Heart right ventricle (tissue), 16 donors: ENCODE data around the gene POLD1. TPM values are rescaled to one million over a fixed set of nuclear protein-coding genes. Genes with fewer than 3 reads are reported as not detected.

ENCODE experiments used
- ATAC-seq, 8 donors: fragments of 200-7000 bp; cut with Tn5 transposase; one replicate each; pipeline ENCODE4 v1.9.1; 2020; ENCODE audit warnings: mild to moderate bottlenecking in 8 of 8, moderate library complexity in 8 of 8, moderate number of reproducible peaks in 1 of 8
- DNase-seq, 2 donors: peaks; one replicate each; pipeline ENCODE4 v3.0.0-alpha.2; 2020
- H3K27ac ChIP-seq, 10 donors: fragments of 200-600 bp; sonication (generic) in 2 of 10; one replicate each; pipeline versions ENCODE4 v1.5.0 to v1.8.0; 2020 to 2022; ENCODE audit warnings: mild to moderate bottlenecking in 3 of 10
- H3K27me3 ChIP-seq, 7 donors: fragments of 200-600 bp; one replicate each; pipeline ENCODE4 v1.8.0; 2021 to 2022; ENCODE audit warnings: mild to moderate bottlenecking in 2 of 7
- H3K36me3 ChIP-seq, 9 donors: fragments of 200-600 bp; sonication (generic) in 1 of 9; one replicate each; pipeline versions ENCODE4 v1.5.0 to v1.8.0; 2020 to 2022; ENCODE audit warnings: mild to moderate bottlenecking in 2 of 9
- H3K4me1 ChIP-seq, 9 donors: fragments of 200-600 bp; sonication (generic) in 1 of 9; one replicate each; pipeline versions ENCODE4 v1.5.0 to v1.8.0; 2020 to 2022; ENCODE audit warnings: mild to moderate bottlenecking in 4 of 9
- H3K4me3 ChIP-seq, 10 donors: fragments of 200-600 bp; sonication (generic) in 2 of 10; one replicate each; pipeline versions ENCODE4 v1.5.0 to v1.8.0; 2020 to 2022; ENCODE audit warnings: mild to moderate bottlenecking in 7 of 10, moderate library complexity in 2 of 10
- H3K9me3 ChIP-seq, 11 donors: fragments of 200-600 bp in 10 of 11; sonication (generic) in 2 of 11; one replicate each; pipeline versions ENCODE4 v1.5.0 to v1.8.0; 2013 to 2022; ENCODE audit warnings: mild to moderate bottlenecking in 2 of 11, control low read depth in 1 of 11, moderate library complexity in 1 of 11
- WGBS, 2 donors: extraction: QIAGEN DNeasy Blood & Tissue Kit; methylation state at CpG; one replicate each; pipeline ENCODE4 v1.1.7; 2013; ENCODE audit warnings: inconsistent platforms in 1 of 2; 5-methylcytosine and 5-hydroxymethylcytosine counted together
- intact Hi-C, 10 donors: fragments of 100-400 bp; cut with DNase I; formaldehyde crosslinking; loops; one replicate each; pipeline versions ENCODE4 v1.11.1 to v1.14.2; 2022
- polyA plus RNA-seq, 2 donors: library from polyadenylated mRNA; stranded (reverse); fragments of 200-250 nt; gene quantifications; one replicate each; pipeline ENCODE4 v1.2.3, GENCODE V29; 2013
- total RNA-seq, 10 donors: library from RNA; stranded (reverse); fragmentation: NEBNext Ultra II Directional in 3 of 10; extraction: Animal tissue kit (Norgen Biotek cat#: 25700) in 3 of 10; gene quantifications; one replicate each; pipeline versions ENCODE4 v1.2.1 to v1.2.4, GENCODE V29; 2021 to 2023
- TF ChIP-seq, protein P1 (sequence below), 9 donors: fragments of 200-600 bp; sonication (generic) in 2 of 9; IDR thresholded peaks; one replicate each; pipeline versions ENCODE4 v1.5.0 to v1.8.0; 2021 to 2022; ENCODE audit warnings: antibody characterized with exemption in 9 of 9, mild to moderate bottlenecking in 5 of 9, moderate library complexity in 1 of 9
- donor health status: Arrhythmogenic right ventricular cardiomyopathy.
- donor health status: ischemic (EF 13 %, LVEDD 7.1; RV severe dilation, severe dysfunction).
- donor health status: healthy with polysubstance abuse.
- donor health status: DM: no; HTN: yes; CAD: no.
- donor health status: DM: no; HTN: no; CAD: no.
- donor health status: ischemic (EF 25% LVEDD 6.9; RV normal size, moderate dysfunction).
- donor health status: ischemic (EF 25% LVEDD 5.7; RV mildly dilated, moderate dysfunction).
- donor health status: healthy.
- donor health status: DM: yes; HTN: yes; CAD: no.
- donor health status: Ischemic cardiomyopathy.
- donor health status: ischemic (EF 35%, LVEDD 5.7; RV mildly dilated, moderate dysfunction).
- donor health status: nonischemic (EF 11% LVEDD 7.7; RV severe dilation, severe dysfunction).
- donor health status: DM: yes; HTN: yes; CAD: no.
- donor health status: PGD.
- donor health status: ischemic (EF 29% LVEDD 5.4; RV normal size, mild dysfunction).
- donor health status: nonischemic (EF 23%, LVEDD 6.1; RV moderate dilation, normal function).

The POLD1 gene
- total and polyA plus RNA-seq, 12 donors = 4.2 to 28.3 (median 11.3) TPM

GRCh38 chr19:50416034-50416977, 32.2 kb downstream of the POLD1 start:
- intact Hi-C loops = loop anchor here in 3 of 10 donors (5.0 kb wide), 2 partner anchors 49 to 59 kb away; partner anchors contain the start of gene NAPSA (in 1 of the 3)
- Histone ChIP-seq H3K4me3 (no peak overlapping the region), H3K9me3 (peaks cover 0 to 6% (median 0%) of the 10 kb centered on the region in 11 donors), H3K27ac (no peak overlapping the region), H3K27me3 (peaks cover 8 to 45% (median 40%) of the 10 kb centered on the region in 7 donors), H3K4me1 (peaks cover 0 to 20% (median 0%) of the 10 kb centered on the region in 9 donors), H3K36me3 (peaks cover 0 to 7% (median 0%) of the 10 kb centered on the region in 9 donors)
- DNase-seq (no peak), ATAC-seq (peak in 2 of 8 donors; percentile 3 to 9)
- WGBS, 2 donors = 89 to 93% methylated on average over 34 to 35 of the region's 35 CpGs
- TF ChIP-seq, protein P1, sequence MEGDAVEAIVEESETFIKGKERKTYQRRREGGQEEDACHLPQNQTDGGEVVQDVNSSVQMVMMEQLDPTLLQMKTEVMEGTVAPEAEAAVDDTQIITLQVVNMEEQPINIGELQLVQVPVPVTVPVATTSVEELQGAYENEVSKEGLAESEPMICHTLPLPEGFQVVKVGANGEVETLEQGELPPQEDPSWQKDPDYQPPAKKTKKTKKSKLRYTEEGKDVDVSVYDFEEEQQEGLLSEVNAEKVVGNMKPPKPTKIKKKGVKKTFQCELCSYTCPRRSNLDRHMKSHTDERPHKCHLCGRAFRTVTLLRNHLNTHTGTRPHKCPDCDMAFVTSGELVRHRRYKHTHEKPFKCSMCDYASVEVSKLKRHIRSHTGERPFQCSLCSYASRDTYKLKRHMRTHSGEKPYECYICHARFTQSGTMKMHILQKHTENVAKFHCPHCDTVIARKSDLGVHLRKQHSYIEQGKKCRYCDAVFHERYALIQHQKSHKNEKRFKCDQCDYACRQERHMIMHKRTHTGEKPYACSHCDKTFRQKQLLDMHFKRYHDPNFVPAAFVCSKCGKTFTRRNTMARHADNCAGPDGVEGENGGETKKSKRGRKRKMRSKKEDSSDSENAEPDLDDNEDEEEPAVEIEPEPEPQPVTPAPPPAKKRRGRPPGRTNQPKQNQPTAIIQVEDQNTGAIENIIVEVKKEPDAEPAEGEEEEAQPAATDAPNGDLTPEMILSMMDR (IDR thresholded peaks at IDR 0.05) = no peak

- peaks cover 8 to 56% (median 49%) of the 10 kb centered on the region in 7 donors for H3K27me3 ChIP-seq
- intact Hi-C loops = loop anchor here in 3 of 10 donors (5.0 kb wide), 2 partner anchors 50 to 60 kb away; partner anchors contain the start of gene NAPSA (in 1 of the 3)
- WGBS, 2 donors = 72 to 74% methylated on average over 35 to 41 of the region's 42 CpGs
Observed at GRCh38 chr19:50417111-50418081, 33.2 kb downstream of the POLD1 start.

DNA sequence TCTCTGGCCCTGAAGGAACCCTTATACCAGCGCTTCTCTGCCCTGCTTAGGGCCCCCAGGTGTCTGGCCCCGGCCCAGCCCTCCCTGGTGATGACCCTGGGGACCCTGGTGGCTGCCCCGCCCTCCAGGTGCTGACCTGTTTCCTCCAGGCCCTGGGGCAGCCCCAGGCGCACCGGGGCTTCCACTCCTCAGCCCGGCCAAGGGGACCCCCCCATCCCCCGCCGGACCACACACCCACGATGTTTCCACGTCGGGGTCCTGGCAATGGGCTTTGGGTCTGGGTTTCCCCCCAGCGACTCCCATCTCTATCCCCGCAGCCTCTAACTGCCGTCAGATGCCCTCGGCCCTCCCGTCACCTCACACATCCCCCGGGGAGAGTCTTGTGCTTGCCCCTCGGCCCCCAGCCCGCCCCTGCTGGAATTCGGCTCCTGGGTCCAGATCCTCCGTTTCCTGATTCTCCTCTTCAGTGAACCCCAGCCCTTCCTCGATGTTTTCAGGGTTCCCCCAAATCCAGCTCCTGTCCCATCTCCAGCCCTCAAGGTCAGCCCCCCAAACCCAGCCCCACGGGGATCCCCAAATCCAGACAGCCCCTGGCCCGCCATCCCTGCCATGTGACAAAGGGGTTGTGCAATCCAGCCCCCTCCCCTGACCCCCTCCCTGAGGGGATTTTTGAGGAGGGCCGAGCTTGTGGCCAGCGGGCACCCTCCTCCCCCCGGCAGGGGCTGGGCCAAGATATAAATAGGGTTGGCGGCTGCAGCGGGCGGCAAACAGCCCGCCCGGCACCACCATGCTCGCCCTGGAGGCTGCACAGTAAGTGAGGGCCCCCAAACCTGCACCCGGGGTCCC, 34.3 kb downstream of the POLD1 start, which contains the start of gene SPIB:
SPIB (plus strand) TSS at position 763 of the 846 bp plus-strand sequence; CDS start at position 788, 25 bp downstream.
- peaks cover 0 to 20% (median 0%) of the 10 kb centered on the region in 9 donors for H3K4me1 ChIP-seq
- TF ChIP-seq, protein P1 (IDR thresholded peaks at IDR 0.05) = no peak
- DNase-seq (no peak), ATAC-seq (peak in 2 of 8 donors; percentile 41)
- H3K4me3 ChIP-seq = no peak within 1 kb of the TSS
- H3K27ac ChIP-seq = no peak within 1 kb of the TSS
- peaks cover 0 to 4% (median 0%) of the 10 kb centered on the region in 9 donors for H3K36me3 ChIP-seq
- 20 to 23% methylated on average over 34 of the region's 34 CpGs for WGBS, 2 donors
- intact Hi-C loops = loop anchor here in 3 of 10 donors (5.0 kb wide), 2 partner anchors 51 to 61 kb away; partner anchors contain the start of gene NAPSA (in 1 of the 3)
- peaks cover 8 to 62% (median 57%) of the 10 kb centered on the region in 7 donors for H3K27me3 ChIP-seq
- H3K9me3 ChIP-seq = no peaks in the 10 kb centered on the region

More at GRCh38 chr19:50417111-50418081, 33.2 kb downstream of the POLD1 start:
- H3K4me1 ChIP-seq = peaks cover 0 to 20% (median 0%) of the 10 kb centered on the region in 9 donors
- peaks cover 0 to 4% (median 0%) of the 10 kb centered on the region in 11 donors for H3K9me3 ChIP-seq
- no peak overlapping the region for H3K4me3 ChIP-seq
- H3K27ac ChIP-seq = no peak overlapping the region
- ATAC-seq = peak in 1 of 8 donors; percentile 11
- DNase-seq = no peak
- H3K36me3 ChIP-seq = peaks cover 0 to 7% (median 0%) of the 10 kb centered on the region in 9 donors
- TF ChIP-seq, protein P1 (IDR thresholded peaks at IDR 0.05) = no peak
